Stimulated activated CD8-positive, alpha-beta memory T cell treated with anti-CD3 and anti-CD28 coated beads, Interleukin-12 subunit alpha, Interleukin-12 subunit beta, amount 100 ng/mL, for 24 hours (primary cell): ENCODE data around the gene NUMBL.
"Not testable (repeated sequence)": the region's sequence is repeated elsewhere in the genome, so short reads cannot be mapped to it uniquely, and the experiment has no call there.

Source experiments
- DNase-seq: peaks from one replicate; pipeline ENCODE4 v3.0.0-alpha.2; 2020; ENCODE audit errors: extremely low read depth

The NUMBL gene

GRCh38 chr19:40690050-40690692, at the start of gene NUMBL:
Gene NUMBL, minus strand, starts transcription at chr19:40690651. Its CDS starts 168 bp downstream, at chr19:40690483.
- no peak for DNase-seq

DNA sequence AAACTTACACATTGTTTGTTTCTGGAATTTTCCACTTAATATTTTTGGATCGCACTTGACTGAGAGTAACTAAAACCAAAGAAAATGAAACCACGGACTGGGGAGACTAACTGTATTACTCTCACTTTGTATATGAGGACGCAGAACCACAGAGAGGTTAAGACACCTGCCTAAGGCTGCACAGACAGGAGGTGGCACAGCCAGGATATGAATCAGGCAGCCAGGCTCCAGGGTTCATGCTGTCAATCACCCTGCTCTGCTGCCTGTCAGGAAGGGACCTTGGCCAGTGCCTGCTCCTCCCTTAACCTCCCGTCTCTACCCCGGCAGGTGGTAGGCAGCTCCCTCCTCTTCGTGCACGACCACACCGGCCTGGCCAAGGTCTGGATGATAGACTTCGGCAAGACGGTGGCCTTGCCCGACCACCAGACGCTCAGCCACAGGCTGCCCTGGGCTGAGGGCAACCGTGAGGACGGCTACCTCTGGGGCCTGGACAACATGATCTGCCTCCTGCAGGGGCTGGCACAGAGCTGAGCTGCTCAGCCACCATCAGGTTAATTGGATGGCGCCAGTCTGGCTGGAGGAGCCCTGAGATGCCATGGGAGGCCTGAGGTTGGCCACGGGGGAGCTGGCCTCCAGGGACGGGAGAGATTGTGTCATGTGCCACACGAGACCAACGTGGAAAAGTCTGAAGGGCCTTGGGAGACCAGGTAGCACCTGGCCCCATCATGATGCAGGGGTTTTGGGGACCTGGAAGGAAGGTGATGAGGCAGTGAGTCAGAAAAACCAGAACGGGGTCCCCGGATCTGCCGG, 48.8 kb upstream of the NUMBL start:
- DNase-seq: no peak

GRCh38 chr19:40737102-40737644, 46.7 kb upstream of the NUMBL start:
- DNase-seq: no peak

DNA sequence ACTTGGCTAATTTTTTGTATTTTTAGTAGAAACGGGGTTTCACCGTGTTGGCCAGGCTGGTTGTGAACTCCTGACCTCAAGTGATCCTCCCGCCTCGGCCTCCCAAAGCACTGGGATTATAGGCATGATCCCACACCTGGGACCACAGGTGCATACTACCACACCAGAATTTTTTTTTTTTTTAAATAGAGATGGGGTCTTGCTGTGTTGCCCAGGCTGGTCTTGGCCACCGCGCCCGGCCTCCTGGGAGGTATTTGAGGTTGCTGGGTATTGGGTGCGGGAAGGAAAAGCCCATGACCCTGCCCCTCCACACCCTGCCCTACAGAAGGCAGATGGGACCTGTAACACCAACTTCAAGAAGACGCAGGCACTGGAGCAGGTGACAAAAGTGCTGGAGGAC, 46.2 kb upstream of the NUMBL start:
- DNase-seq: no peak

DNA sequence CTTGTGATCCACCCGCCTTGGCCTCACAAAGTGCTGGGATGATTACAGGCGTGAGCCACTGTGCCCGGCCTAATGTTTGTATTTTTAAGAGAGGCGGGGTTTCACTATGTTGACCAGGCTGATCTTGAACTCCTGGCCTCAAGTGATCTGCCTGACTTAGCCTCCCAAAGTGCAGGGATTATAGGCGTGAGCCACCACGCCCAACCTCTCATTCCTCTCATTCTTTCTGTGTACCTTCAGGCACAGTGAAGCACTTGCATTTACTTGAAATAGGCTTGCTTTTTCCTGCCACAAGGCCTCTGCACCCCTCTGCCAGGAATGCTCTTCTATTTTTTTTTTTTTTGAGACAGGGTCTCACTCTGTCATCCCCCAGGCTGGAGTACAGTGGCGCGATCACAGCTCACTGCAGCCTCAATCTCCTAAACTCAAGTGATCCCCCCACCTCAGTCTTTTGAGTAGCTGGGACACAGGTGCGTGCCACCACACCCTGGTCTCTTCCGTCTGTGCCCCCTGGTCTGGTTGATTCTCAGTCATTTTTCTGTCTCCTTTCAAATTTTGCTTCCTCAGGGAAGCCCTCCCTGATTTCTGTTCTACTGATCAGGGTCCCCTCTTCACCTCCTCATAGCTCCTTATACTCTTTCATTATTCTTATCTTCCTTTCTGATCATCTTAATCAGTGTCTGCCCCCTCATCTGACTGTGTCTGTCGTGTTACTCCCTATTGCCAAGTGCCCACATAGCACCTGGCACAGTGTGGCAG, 44.7 kb upstream of the NUMBL start:
- DNase-seq: no peak

DNA sequence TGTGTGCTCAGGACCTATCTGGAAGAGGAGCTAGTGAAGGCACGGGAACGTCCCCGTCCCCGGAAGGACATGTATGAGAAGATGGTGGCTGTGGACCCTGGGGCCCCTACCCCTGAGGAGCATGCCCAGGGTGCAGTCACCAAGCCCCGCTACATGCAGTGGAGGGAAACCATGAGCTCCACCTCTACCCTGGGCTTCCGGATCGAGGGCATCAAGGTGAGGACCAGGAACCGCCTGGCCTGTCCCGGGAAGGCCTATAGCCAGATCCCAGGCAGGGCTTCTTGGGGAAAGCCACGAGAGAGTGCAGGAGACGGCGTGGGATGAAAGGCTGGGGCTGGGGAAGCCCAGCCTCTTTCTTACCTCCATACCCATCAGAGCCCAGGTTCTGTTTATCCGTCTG, 42.7 kb upstream of the NUMBL start:
- no peak for DNase-seq

DNA sequence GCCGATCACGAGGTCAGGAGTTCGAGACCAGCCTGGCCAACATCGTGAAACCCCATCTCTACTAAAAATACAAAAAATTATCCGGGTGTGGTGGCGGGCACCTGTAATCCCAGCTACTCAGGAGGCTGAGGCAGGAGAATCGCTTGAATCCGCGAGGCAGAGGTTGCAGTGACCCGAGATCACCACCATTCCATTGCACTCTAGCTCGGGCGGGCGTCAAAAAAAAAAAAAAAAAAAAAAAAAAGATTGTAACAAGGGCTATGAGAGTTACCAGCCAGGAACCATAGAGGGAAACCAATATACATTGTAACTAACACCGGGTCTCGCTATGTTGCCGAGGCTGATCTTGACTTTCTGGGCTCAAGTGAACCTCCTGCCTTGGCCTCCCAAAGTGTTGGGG, 41.9 kb upstream of the NUMBL start:
- not testable (repeated sequence) for DNase-seq

DNA sequence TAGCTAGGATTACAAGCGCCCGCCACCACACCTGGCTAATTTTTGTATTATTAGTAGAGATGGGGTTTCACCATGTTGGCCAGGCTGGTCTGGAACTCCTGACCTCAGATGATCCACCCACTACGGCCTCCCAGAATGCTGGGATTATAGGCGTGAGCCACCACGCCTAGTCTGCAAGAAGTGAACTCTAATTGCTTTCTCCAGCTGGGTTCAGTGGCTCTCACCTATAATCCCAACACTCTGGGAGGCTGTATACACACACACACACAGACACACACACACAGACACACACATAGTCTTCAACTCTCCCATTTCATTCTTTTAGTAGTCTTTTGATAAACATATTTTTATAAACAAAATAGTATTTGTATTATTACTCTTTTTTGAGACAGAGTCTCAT, 39.6 kb upstream of the NUMBL start:
- not testable (repeated sequence) for DNase-seq

- DNase-seq: no peak
These were observed 35.8 kb upstream of the NUMBL start for GRCh38 chr19:40726279-40726678.

DNA sequence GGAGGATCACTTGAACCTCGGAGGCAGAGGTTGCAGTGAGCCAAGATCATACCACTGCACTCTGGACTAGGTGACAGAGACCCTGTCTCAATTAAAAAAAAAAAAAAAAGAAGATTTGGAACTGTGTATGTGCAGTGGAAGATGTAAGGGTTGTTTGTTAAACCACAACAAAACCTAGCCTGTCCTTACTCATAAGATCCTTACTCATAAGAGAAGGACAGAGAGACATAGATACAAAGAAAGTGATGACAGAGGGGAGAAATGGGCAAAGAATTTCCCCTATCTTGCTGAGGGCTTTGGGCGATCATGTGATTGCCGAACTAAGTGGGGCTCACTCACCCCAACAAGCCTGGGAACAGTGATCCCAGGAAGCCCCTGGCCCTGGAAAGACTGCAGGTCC, 34.4 kb upstream of the NUMBL start:
- no peak for DNase-seq

DNA sequence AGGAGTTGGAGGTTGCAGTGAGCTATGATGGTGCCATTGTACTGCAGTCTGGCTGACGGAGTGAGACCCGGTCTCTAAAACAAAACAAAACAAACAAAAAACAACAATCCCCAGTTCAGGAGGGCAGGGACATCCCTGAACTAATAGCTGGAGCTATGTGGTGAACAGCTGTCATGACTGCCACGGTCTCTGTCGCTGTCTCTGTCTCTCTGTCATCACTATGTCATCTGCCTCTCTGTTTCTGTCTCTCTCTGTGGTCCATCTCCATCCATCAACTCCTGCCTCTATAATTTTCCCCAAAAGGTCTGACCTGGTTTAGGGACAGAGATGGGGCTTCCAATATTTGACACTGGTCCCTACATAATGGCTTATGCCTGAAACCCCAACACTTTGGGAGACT, 33.9 kb upstream of the NUMBL start:
- DNase-seq: no peak

DNA sequence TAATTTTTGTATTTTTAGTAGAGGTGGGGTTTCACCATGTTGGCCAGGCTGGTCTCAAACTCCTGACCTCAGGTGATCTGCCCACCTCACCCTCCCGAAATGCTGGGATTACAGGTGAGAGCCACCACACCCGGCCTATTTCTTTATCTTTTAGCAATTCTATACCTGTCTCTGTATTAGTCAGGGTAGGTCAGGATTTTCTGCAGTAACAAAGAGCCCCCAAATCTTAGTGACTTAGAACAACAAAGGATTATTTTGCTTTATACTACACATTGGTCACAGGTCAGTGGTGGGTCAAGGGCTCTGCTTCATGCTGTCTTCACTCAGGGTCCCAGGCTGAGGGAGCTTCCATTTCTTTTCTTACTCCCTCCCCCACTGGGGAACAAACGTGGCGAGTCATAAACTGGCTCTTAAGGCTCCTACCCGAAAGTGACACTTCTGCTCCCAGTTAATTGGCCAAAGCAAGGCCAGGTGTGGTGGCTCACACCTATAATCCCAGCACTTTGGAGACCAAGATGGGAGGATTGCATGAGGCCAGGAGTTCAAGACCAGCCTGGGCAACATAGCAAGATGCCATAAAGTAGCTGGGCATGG, 33.3 kb upstream of the NUMBL start:
- no peak for DNase-seq

DNA sequence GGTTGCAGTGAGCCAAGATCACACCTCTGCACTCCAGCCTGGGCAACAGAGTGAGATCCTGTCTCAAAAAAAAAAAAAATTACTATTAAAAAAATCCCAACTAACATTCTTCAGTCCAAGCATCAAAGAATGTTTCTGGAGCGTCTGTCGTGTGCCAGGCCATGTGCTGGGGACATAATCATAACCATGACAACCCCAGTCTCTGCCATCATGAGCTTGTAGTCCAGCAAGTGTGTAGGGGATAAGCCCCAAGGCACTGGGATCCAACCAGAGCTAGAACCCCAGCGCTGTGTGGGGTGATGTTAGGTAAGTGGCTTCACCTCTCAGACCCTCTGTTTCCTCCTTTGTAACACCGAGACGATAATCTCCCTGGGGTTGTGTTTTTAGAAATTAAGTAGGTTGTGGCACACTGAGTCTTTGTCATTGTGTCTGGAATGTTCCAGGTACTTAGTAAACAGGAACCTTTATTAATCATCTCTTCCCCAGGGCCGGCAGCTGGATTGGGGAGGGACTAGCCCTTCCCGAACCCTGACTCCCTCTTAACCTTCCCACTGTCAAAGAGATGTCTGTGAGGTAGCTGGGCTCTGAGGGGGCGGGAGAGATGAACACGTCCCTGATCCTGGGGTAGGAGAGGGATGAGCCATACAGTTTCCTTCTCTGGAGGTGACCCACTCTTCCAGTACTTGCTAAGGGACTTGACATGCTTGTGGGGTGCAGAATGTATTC, 31.6 kb upstream of the NUMBL start:
- no peak for DNase-seq

DNA sequence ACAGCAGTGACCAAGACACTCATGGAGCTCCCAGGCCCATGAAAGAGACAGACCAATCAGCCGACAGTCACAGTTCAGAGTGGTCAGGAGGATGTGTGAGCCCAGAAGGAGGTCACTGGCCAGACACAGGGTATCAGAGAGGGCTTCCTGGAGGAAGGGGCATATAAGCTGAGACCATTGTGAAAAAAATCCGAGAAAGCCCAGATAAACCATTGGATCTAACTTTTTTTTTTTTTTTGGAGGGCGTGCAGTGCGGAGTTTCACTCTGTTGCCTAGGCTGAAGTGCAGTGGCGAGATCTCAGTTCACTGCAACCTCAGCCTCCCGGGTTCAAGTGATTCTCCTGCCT, 30.7 kb upstream of the NUMBL start:
- no peak for DNase-seq

- DNase-seq: no peak
These were observed 29.0 kb upstream of the NUMBL start for GRCh38 chr19:40719414-40719894.

GRCh38 chr19:40718774-40719391, 28.4 kb upstream of the NUMBL start:
- DNase-seq: no peak

- DNase-seq: no peak
These were observed 27.7 kb upstream of the NUMBL start for GRCh38 chr19:40717880-40718773.

DNA sequence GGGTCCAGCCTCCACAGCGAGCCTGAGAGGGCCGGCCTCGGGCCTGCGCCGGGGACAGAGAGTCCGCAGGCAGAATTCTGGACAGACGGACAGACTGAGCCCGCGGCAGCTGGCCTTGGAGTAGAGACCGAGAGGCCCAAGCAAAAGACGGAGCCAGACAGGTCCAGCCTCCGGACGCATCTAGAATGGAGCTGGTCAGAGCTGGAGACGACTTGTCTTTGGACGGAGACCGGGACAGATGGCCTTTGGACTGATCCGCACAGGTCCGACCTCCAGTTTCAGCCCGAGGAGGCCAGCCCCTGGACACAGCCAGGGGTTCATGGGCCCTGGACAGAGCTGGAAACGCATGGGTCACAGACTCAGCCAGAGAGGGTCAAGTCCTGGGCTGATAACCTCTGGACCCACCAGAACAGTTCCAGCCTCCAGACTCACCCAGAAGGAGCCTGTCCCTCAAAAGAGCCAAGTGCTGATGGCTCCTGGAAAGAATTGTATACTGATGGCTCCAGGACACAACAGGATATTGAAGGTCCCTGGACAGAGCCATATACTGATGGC, 27.0 kb upstream of the NUMBL start:
- no peak for DNase-seq
